Neural cell (in vitro differentiated cells): Measurements from ENCODE around the gene MAN2B1. TPM values are rescaled to one million over a fixed set of nuclear protein-coding genes. Genes with fewer than 3 reads are reported as not detected.

ENCODE experiments used
- H2AFZ ChIP-seq: fragments of 200-600, 300-800 bp; sonication (generic), shearing (Covaris generic); 2 replicates; pipeline ENCODE4 v1.6.0; 2014; ENCODE audit warnings: low read depth, mild to moderate bottlenecking, antibody characterized with exemption, low read length, moderate library complexity
- H3F3A ChIP-seq: fragments of 200-600 bp; shearing (Covaris generic); 2 replicates; pipeline ENCODE4 v1.6.1; 2016; ENCODE audit warnings: mild to moderate bottlenecking, moderate library complexity, mixed read lengths, antibody characterized with exemption, low read length; ENCODE audit not compliant: insufficient read depth, poor library complexity, severe bottlenecking
- H3K27ac ChIP-seq: fragments of 200-600, 300-800 bp; sonication (generic), shearing (Covaris generic); 2 replicates; pipeline ENCODE4 v1.5.1; 2014; ENCODE audit warnings: mild to moderate bottlenecking, low read length, moderate library complexity
- H3K27me3 ChIP-seq: fragments of 300-800, 200-600 bp; sonication (generic), shearing (Covaris generic); 2 replicates; pipeline ENCODE4 v1.6.0; 2014; ENCODE audit warnings: mild to moderate bottlenecking, low read depth, low read length, moderate library complexity; ENCODE audit not compliant: insufficient read depth
- H3K36me3 ChIP-seq: fragments of 300-800, 200-600 bp; sonication (generic), shearing (Covaris generic); 2 replicates; pipeline ENCODE4 v1.5.1; 2014; ENCODE audit warnings: mild to moderate bottlenecking, antibody characterized with exemption, low read length, moderate library complexity; ENCODE audit not compliant: insufficient read depth
- H3K4me2 ChIP-seq: fragments of 300-800, 200-600 bp; sonication (generic), shearing (Covaris generic); 2 replicates; pipeline ENCODE4 v1.6.0; 2014; ENCODE audit warnings: mild to moderate bottlenecking, low read length
- H3K4me3 ChIP-seq: fragments of 300-800, 200-600 bp; sonication (generic), shearing (Covaris generic); 2 replicates; pipeline ENCODE4 v1.5.1; 2014; ENCODE audit warnings: mild to moderate bottlenecking, low read length, moderate library complexity
- H3K79me2 ChIP-seq: fragments of 200-600 bp; shearing (Covaris generic); replicated peaks from 2 replicates; pipeline ENCODE4 v1.6.0; 2014; ENCODE audit warnings: mild to moderate bottlenecking, low read length, moderate library complexity; ENCODE audit not compliant: insufficient read depth
- H3K9ac ChIP-seq: fragments of 300-800, 200-600 bp; sonication (generic), shearing (Covaris generic); 2 replicates; pipeline ENCODE4 v1.6.1; 2016; ENCODE audit warnings: mild to moderate bottlenecking, low read length, mixed read lengths
- H3K9me2 ChIP-seq: fragments of 200-600 bp; shearing (Covaris generic); 2 replicates; pipeline ENCODE4 v1.6.1; 2016; ENCODE audit warnings: mild to moderate bottlenecking, low read length, mixed read lengths; ENCODE audit not compliant: insufficient read depth
- H3K9me3 ChIP-seq: fragments of 200-600, 300-800 bp; sonication (generic), shearing (Covaris generic); 2 replicates; pipeline ENCODE4 v1.6.1; 2016; ENCODE audit warnings: mild to moderate bottlenecking, mixed run types, low read length, moderate library complexity, mixed read lengths
- H4K20me1 ChIP-seq: fragments of 200-600 bp; shearing (Covaris generic); 2 replicates; pipeline ENCODE4 v1.6.1; 2016; ENCODE audit warnings: mild to moderate bottlenecking, mixed run types; ENCODE audit not compliant: insufficient read depth
- EP300 ChIP-seq: fragments of 450-650 bp; conservative IDR thresholded peaks from 2 replicates; pipeline ENCODE4 v1.6.1; 2014; ENCODE audit warnings: antibody characterized with exemption, mild to moderate bottlenecking, moderate library complexity; ENCODE audit not compliant: poor library complexity, severe bottlenecking
- EZH2 ChIP-seq: fragments of 200-600, 300-800 bp; shearing (Covaris generic), sonication (generic); IDR thresholded peaks from 2 replicates; pipeline ENCODE4 v1.6.1; 2014; ENCODE audit warnings: antibody characterized with exemption, low read length, borderline replicate concordance, mild to moderate bottlenecking; ENCODE audit not compliant: insufficient read depth, poor library complexity, severe bottlenecking
- MXI1 ChIP-seq: fragments of 450-650 bp; conservative IDR thresholded peaks from 2 replicates; pipeline ENCODE4 v1.6.1; 2014; ENCODE audit warnings: antibody characterized with exemption, mild to moderate bottlenecking; ENCODE audit not compliant: poor library complexity, severe bottlenecking
- POLR2AphosphoS5 ChIP-seq: IDR thresholded peaks from 2 replicates; pipeline ENCODE4 v1.6.1; 2012
- RAD21 ChIP-seq: fragments of 450-650 bp; conservative IDR thresholded peaks from 2 replicates; pipeline ENCODE4 v1.6.1; 2014; ENCODE audit warnings: antibody characterized with exemption, mild to moderate bottlenecking, moderate library complexity
- SMC3 ChIP-seq: fragments of 450-650 bp; conservative IDR thresholded peaks from 2 replicates; pipeline ENCODE4 v1.6.1; 2014; ENCODE audit warnings: antibody characterized with exemption, mild to moderate bottlenecking, moderate library complexity; ENCODE audit not compliant: poor library complexity
- TAF1 ChIP-seq: IDR thresholded peaks from 2 replicates; pipeline ENCODE4 v1.6.1; 2012; ENCODE audit warnings: low read depth
- polyA plus RNA-seq: library from polyadenylated mRNA; depleted of rRNA; stranded (reverse); fragments of >200 nt; gene quantifications from 2 replicates; pipeline ENCODE4 v1.2.3, GENCODE V29; 2014
- TF ChIP-seq, protein P1 (sequence below): IDR thresholded peaks from 2 replicates; pipeline ENCODE4 v1.6.1; 2012; ENCODE audit warnings: borderline replicate concordance
- TF ChIP-seq, protein P2 (sequence below): fragments of 450-650 bp; IDR thresholded peaks from 2 replicates; pipeline ENCODE4 v1.5.1; 2014; ENCODE audit warnings: antibody characterized with exemption, mild to moderate bottlenecking, moderate library complexity; ENCODE audit not compliant: poor library complexity, severe bottlenecking

Gene MAN2B1
- polyA plus RNA-seq, 1 donor from 2014 or later, result 11.5 TPM

DNA sequence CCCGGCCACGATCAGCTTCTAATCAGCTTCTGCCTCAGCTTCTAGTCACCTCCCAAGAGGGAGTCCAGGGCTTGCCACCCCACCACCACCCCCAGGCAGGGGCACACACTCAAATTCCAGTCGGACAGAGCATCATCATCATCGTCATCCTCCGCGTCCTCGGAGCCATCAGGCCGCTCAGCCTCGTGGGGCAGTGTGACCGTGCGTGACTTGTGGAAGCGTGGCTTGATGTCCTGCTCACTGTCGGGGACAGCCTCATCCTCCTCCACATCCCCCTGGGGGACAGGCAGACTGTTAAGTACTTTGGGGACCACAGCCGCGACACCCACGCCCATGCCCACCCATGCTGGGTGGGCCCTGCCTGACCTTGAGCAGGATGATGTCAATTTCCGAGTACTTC lies 44.6 kb upstream of the MAN2B1 start:
- Histone ChIP-seq H3K27ac (no peak overlapping the region), H3F3A (no peaks in the 10 kb centered on the region), H3K36me3 (peaks cover 5% of the 10 kb centered on the region), H3K4me2 (no peak overlapping the region), H3K4me3 (no peak overlapping the region), H4K20me1 (no peaks in the 10 kb centered on the region), H2AFZ (no peak overlapping the region), H3K9ac (no peak overlapping the region), H3K27me3 (no peaks in the 10 kb centered on the region), H3K9me3 (no peaks in the 10 kb centered on the region), H3K79me2 (no peaks in the 10 kb centered on the region), H3K9me2 (no peaks in the 10 kb centered on the region)
- no peak for TF ChIP-seq RAD21
- TF ChIP-seq SMC3, result no peak
- TF ChIP-seq EP300, result no peak
- no peak for TF ChIP-seq EZH2
- TF ChIP-seq, protein P1, sequence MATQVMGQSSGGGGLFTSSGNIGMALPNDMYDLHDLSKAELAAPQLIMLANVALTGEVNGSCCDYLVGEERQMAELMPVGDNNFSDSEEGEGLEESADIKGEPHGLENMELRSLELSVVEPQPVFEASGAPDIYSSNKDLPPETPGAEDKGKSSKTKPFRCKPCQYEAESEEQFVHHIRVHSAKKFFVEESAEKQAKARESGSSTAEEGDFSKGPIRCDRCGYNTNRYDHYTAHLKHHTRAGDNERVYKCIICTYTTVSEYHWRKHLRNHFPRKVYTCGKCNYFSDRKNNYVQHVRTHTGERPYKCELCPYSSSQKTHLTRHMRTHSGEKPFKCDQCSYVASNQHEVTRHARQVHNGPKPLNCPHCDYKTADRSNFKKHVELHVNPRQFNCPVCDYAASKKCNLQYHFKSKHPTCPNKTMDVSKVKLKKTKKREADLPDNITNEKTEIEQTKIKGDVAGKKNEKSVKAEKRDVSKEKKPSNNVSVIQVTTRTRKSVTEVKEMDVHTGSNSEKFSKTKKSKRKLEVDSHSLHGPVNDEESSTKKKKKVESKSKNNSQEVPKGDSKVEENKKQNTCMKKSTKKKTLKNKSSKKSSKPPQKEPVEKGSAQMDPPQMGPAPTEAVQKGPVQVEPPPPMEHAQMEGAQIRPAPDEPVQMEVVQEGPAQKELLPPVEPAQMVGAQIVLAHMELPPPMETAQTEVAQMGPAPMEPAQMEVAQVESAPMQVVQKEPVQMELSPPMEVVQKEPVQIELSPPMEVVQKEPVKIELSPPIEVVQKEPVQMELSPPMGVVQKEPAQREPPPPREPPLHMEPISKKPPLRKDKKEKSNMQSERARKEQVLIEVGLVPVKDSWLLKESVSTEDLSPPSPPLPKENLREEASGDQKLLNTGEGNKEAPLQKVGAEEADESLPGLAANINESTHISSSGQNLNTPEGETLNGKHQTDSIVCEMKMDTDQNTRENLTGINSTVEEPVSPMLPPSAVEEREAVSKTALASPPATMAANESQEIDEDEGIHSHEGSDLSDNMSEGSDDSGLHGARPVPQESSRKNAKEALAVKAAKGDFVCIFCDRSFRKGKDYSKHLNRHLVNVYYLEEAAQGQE, result no peak
- TF ChIP-seq, protein P2, sequence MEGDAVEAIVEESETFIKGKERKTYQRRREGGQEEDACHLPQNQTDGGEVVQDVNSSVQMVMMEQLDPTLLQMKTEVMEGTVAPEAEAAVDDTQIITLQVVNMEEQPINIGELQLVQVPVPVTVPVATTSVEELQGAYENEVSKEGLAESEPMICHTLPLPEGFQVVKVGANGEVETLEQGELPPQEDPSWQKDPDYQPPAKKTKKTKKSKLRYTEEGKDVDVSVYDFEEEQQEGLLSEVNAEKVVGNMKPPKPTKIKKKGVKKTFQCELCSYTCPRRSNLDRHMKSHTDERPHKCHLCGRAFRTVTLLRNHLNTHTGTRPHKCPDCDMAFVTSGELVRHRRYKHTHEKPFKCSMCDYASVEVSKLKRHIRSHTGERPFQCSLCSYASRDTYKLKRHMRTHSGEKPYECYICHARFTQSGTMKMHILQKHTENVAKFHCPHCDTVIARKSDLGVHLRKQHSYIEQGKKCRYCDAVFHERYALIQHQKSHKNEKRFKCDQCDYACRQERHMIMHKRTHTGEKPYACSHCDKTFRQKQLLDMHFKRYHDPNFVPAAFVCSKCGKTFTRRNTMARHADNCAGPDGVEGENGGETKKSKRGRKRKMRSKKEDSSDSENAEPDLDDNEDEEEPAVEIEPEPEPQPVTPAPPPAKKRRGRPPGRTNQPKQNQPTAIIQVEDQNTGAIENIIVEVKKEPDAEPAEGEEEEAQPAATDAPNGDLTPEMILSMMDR, result no peak
- no peak for TF ChIP-seq MXI1
- TF ChIP-seq TAF1, result no peak
- TF ChIP-seq POLR2AphosphoS5, result no peak

DNA sequence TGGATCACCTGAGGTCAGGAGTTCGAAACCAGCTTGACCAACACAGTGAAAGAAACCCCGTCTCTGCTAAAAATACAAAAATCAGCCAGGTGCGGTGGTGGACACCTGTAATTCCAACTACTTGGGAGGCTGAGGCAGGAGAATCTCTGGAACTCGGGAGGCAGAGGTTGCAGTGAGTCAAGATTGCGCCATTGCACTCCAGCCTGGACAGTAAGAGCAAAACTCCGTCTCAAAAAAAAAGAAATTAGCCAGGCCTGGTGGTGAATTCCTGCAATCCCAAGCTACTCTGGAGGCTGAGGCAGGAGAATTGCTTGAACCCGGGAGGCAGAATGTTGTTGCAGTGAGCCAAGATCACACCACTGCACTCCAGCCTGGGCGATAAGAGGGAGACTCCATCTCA lies 42.1 kb upstream of the MAN2B1 start:
- Histone ChIP-seq H3F3A (no peaks in the 10 kb centered on the region), H3K9me2 (no peaks in the 10 kb centered on the region), H3K36me3 (peaks cover 5% of the 10 kb centered on the region), H3K27me3 (no peaks in the 10 kb centered on the region), H3K4me3 (no peak overlapping the region), H3K9ac (no peak overlapping the region), H4K20me1 (no peaks in the 10 kb centered on the region), H3K4me2 (no peak overlapping the region), H3K27ac (no peak overlapping the region), H2AFZ (no peak overlapping the region), H3K9me3 (no peaks in the 10 kb centered on the region), H3K79me2 (no peaks in the 10 kb centered on the region)
- TF ChIP-seq RAD21, result no peak

DNA sequence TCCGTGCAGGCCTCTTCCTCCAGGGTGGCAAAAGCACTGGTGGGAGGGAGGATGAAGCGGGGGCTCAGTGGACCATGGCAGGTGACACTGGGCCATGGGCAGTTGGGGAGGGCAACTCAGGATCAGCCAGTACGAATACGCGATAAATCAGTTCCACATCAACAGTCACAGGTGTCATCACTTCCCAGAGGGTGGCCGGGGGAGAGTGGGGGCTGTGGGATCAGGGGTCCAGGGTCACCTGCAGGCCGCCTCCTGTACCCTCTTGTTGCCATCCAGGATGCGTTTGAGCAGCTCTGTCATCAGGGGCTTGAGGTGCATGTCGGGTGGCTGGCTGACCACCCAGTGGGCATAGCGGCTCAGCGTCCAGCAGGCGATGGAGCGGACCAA lies 39.8 kb upstream of the MAN2B1 start:
- TF ChIP-seq, protein P2, result no peak
- TF ChIP-seq EZH2, result no peak
- no peak for TF ChIP-seq EP300
- TF ChIP-seq SMC3, result no peak
- TF ChIP-seq RAD21, result no peak
- TF ChIP-seq MXI1, result no peak
- TF ChIP-seq, protein P1, result no peak
- TF ChIP-seq POLR2AphosphoS5, result no peak
- TF ChIP-seq TAF1, result no peak
- H3K79me2 ChIP-seq, result no peaks in the 10 kb centered on the region
- H3K9ac ChIP-seq, result no peak overlapping the region
- no peak overlapping the region for H2AFZ ChIP-seq
- H3K9me3 ChIP-seq, result no peaks in the 10 kb centered on the region
- no peaks in the 10 kb centered on the region for H3F3A ChIP-seq
- H4K20me1 ChIP-seq, result no peaks in the 10 kb centered on the region
- no peaks in the 10 kb centered on the region for H3K9me2 ChIP-seq
- H3K27ac ChIP-seq, result no peak overlapping the region
- H3K4me2 ChIP-seq, result no peak overlapping the region
- peaks cover 3% of the 10 kb centered on the region for H3K36me3 ChIP-seq
- H3K4me3 ChIP-seq, result no peak overlapping the region
- H3K27me3 ChIP-seq, result no peaks in the 10 kb centered on the region
